ENCODE measurements around the gene SHD.
A peak's percentile ranks its signal among the peaks of the same experiment; 100 is the strongest.
"Not testable (repeated sequence)": the region's sequence is repeated elsewhere in the genome, so short reads cannot be mapped to it uniquely, and the experiment has no call there.

Gene SHD

DNA sequence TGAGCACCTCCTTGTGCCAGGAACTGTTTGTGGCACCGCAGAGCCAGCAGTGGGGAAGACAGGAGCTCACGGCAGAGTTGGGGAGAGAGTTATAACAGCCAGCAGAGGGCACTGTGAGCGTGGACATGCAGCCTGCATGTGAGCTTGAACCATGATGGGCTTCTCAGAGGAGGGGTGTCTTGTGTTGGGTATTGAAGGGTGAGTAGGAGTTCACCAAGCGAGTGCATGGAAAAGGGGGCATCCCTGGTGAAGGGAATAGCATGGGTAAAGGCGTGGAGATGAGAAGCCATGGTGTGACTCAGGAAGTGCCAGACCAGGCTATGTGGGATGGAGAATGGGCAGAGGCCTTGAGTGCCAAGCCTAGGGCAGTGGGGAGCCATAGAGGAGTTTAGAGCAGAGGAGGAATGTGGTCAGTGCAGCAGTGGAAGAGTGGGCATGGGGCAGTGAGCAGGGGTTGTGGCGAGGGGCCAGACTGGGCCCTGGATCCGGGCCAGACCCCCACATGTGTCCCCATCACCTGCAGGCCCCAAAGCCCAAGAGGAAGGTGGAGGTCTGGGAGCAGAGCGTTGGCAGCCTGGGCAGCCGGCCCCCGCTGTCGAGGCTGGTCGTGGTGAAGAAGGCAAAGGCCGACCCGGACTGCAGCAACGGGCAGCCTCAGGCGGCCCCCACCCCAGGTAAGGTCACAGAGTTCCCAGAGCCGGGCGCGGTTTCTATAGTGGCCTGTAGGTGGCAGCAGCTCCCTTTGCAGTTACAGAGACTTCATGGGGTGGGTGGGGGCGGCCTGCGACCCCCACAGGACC is 11.8 kb upstream of the SHD start:
- peak; percentile 22 to 61 for DNase-seq (ENCODE audit: low read depth in 2 of 2)

DNA sequence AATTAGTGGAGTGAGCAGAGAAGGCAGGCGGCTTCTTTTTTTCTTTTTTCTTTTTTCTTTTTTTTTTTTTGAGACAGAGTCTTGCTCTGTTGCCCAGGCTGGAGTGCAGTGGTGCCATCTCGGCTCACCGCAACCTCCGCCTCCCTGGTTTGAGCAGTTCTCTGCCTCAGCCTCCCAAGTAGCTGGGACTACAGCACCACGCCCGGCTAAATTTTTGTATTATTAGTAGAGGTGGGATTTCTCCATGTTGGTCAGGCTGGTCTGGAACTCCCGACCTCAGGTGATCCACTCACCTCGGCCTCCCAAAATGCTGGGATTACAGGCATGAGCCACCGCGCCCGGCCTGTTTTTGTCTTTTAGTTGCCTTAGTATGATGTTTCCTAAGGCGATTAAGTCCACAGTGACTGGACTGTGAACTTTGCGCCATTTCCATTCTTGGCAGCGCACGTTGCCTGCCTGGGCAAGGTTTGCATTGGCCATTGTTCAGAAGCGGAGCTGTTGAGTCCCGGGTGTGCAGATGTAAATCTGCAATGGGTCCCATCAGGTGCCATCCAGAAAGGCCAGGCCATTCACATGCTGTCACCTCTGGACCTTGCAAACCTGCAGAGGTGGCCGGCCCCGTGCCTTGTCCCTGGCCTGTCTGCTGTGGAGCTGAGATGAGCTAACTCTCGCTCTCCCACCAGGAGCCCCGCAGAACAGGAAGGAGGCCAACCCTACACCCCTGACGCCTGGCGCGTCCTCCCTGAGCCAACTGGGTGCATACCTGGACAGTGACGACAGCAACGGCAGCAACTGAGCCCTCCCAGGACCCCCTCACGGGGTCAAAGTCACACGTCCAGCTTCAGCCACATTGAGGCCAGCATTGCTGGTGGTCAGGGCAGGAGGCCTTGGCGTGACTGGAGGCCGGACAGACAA is 10.9 kb upstream of the SHD start:
- DNase-seq (ENCODE audit: low read depth in 2 of 2) = no peak

DNA sequence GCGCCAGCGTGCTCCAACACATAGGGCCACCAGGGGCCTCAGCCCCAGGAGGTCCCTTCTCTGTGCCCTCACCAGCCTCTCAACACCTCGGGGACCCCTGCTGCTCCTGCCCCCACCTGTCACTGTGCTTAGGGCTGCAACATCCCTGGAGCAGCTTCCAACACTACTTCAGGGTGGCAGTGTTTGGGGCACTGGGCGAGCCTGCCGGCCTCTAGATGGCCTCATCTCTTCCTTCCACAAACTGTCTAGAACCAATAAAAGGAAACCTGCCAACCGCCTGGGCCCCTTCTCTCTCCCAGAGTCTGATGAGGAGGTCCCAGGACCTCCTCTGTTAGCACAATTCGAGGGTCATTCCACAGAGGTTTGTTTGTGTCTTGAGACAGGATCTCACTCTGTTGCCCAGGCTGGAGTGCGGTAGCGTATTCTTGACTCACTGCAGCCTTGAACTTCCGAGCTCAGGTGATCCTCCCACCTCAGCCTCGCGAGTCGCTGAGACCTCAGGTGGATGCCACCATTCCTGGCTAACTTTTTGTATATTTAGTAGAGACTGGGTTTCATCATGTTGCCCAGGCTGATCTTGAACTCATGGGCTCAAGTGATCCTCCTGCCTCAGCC is 10.1 kb upstream of the SHD start:
- no peak for DNase-seq (ENCODE audit: low read depth in 2 of 2)

DNA sequence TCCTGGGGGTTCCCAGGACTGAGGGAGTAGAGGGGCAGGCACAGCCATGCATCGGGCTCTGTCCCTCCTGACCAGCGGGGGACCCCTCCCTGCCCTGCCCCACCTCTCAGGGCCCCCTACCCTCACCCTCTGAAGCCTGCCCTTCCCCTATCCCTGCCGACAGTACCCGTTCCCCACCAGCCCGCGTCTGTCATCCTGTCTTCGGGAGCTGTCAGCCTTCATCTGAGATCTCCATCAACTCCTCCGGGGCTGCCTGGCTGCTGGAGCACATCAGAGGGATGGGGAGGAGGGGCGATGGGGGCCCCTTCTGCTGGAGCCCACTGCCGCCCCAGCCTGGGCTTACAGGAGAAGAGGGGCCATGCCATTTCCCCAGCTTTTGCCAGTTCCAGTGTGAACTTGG is 6.2 kb upstream of the SHD start:
- DNase-seq (ENCODE audit: low read depth in 2 of 2) = no peak

DNA sequence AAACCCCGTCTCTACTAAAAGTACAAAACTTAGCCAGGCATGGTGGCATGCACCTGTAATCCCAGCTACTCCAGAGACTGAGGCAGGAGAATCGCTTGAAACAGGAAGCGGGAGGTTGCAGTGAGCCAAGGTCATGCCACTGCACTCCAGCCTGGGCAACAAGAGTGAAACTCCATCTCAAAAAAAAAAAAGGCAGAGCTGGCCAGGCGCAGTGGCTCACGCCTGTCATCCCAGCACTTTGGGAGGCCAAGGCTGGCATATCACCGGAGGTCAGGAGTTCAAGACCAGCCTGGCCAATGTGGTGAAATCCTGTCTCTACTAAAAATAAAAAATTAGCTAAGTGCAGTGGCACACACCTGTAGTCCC is 4.8 kb upstream of the SHD start:
- not testable (repeated sequence) for DNase-seq (ENCODE audit: low read depth in 2 of 2)

DNA sequence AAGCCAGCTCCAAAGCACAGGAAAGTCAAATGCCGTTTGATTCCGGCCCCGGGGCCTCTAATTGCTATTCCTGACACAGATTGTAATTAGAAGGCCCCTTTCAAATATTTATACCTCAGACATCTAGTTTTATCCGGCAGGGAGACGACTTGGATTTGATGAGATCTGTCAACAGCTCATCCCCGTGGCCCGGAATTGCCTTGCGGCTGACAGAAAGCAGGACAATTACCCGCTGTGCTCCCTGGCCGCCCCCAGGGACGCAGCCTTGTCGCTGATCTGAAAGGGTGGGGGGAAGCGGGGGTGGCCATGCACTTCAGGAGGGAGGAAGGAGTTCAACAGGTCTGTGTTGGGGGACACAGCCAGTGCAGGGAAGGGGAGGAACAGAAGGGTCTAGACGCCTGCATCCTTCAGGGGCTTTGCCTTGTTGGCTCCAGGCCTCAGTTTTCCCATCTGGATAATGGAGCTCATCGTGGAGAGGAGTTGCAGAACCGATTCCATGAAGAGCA is 1.8 kb upstream of the SHD start:
- no peak for DNase-seq (ENCODE audit: low read depth in 2 of 2)

DNA sequence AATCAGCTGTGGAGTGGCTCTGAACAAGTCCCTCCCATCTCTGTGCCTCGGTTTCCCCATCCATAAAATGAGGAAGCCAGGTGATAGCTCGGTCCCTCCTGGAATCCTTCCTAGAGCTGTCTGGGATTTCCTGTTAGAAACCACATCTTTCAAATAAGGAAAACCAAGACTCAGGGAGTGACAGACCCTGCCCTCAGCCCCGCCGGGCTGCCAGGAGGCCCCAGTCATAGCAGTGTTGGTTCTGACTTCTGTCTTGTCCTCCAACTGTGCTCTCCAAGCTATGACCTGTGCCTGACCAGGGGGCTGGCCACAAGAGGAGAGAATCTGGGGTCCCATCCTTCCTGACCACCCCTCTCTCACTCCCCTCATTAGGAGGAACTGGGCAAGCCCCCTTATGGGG is 1.1 kb upstream of the SHD start:
- no peak for DNase-seq (ENCODE audit: low read depth in 2 of 2)

DNA sequence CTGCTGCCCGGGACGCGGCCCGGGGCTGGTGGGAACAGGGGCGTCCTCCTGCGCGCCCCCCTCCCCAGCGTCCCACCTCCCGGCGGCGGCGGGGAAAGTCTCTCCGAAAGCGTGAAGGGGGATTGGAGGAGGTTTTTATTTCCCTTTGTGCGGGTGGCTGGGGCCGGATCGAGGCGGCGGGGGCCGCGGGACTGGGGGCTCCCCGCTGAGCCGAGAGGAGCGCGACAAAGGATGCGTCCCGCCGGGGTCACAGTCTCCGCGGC is 132 bp downstream of the SHD start:
- no peak for DNase-seq (ENCODE audit: low read depth in 2 of 2)

DNA sequence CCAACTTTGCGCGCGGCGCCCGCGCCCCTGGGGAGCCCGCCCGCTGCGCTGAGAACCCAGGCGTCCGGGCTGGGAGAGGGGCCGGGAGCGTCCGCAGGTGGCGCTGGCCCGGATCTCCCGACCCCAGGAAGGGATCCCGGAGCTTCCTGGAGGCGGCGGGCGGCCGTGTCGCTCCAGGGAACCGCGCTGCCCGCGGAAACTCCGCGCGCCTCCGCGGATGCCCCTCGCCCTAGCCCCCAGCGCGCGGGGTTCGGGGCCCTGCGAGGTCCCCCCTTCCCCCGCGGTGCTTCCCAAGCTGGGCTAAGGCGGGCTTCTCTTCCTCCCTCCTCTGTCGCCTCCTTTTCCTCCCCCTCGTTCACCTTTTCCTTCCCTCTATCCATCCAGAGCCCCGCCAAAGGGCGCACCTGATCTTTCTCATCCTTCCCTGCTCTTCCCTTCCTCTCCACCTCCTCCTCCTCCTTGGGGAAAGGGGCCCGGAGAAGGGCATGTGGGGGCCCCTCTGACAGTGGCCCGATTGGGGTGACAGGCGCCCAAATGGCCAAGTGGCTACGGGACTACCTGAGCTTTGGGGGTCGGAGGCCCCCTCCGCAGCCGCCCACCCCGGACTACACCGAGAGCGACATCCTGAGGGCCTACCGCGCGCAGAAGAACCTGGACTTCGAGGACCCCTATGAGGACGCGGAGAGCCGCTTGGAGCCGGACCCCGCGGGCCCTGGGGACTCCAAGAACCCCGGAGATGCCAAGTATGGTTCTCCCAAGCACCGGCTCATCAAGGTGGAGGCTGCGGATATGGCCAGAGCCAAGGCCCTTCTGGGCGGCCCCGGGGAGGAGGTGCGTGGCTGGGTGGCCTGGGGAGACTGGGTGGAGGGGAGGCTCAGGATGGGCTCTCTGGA is 710 bp downstream of the SHD start:
- no peak for DNase-seq (ENCODE audit: low read depth in 2 of 2)

DNA sequence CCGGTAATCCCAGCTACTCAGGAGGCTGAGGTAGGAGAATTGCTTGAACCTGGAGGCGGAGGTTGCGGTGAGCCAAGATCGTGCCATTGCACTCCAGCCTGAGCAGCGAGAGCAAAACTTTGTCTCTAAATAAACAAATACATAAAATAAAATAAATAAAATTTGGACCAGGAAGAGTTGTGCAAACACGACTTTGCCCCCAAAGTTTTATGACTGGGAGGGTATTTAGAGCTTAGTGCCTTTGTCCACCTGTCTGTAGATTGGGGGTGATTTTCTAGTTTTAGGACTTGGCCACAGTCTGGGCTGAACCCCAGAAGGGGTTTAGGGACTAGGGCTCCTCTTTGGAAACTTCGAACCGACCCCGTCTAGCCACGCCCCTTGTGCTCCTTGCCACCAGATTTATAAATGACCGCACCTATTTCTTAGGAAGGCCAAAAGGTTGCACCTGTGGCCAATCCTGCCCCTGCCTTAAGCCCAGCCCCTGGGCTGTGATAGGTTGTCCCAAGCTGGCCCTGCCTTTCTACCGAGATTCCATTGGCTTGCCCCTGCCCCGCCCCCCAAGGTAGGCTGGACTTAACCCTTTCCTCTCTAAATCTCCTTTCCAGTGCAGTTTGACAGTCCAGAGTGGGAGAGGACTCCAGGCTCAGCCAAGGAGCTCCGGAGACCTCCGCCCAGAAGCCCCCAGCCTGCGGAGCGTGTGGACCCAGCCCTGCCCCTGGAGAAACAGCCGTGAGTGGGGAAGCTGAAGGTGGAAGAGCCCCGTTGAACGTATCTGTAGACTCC is 5.3 kb downstream of the SHD start:
- DNase-seq (ENCODE audit: low read depth in 2 of 2) = no peak

DNA sequence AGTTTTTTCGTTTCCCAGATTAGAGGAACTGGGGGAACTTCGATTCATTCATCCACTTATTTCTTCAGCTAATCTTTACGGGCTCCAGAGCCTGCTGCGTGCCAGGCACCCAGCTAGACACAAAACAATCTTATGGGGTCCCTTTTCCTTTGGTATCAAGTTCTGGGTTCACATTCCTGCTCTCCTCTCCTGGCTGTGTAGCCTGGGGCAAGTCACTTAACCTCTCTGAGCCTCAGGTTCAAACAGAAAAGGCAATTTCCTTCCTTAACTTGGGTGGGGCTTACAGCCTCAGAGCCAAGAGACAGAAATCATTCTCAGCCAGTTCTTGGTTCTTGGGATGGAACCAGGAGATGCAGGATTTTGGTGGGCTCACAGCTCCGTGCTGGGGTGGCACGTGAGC is 5.9 kb downstream of the SHD start:
- no peak for DNase-seq (ENCODE audit: low read depth in 2 of 2)

DNA sequence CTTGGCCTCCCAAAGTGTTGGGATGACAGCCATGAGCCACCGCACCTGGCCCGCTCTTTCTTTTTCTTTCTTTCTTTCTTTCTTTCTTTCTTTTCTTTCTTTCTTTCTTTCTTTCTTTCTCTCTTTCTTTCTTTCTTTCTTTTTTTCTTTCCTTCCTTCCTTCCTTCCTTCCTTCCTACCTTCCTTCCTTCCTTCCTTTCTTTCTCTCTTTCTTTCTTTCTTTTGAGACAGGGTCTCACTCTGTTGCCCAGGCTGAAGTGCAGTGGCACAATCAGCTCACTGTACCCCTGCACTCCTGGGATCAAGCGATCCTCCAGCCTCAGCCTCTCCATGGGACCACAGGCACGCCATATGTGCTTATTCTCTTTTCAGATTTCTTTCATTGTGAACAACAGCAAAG is 7.1 kb downstream of the SHD start:
- DNase-seq (ENCODE audit: low read depth in 2 of 2) = not testable (repeated sequence)

DNA sequence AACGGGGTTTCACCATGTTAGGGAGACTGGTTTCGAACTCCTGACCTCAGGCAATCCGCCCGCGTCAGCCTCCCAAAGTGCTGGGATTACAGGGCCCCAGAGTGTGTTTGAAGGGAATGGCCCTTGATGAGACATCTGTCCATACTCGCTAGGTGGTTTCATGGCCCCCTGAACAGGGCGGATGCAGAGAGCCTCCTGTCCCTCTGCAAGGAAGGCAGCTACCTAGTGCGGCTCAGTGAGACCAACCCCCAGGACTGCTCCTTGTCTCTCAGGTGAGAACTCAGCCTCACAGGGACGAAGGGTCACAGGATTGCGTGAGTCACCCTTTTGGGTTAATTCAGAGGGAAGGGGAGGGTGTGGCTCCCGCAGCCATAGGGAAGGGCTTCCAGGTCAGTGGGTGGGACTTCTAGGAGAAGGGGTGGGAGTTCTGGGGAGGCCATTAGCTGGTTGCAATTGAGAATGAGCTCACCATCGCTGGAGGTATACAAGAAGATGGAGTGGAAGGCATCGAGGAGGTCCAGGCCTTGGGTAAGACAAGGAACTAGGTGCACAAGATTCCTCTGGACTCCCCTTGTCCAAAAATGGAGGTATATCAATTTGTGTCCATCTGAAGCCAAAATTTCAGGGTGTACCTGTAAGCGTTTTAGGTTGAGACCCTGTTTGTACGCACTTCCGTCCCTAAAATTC is 9.2 kb downstream of the SHD start:
- no peak for DNase-seq (ENCODE audit: low read depth in 2 of 2)

DNA sequence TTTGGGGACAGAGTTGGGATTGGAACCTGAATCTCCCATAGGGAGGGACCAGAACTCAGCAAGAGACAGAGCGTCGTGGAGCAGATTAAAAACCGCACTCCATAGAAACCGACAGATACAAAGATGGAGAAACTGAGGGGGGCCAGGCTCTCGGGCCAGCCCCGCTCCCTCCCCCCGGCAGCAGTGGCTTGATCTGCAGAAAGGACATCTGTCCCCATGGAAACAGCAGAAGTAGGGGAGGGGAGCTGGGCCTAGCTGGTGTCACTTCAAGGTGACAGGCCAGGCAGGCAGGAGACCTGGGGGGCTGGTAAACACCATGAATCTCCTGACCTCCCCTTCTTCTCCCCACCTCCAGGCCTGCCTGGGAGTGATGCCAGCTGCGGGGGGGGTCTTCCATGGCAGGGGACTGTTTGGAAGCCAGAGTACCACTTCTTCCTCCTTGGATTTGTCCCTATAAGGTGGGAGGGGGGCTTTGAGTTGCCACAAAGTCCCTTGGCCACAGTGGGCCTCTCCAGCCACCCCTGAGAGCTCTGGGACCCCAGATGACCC is 12.2 kb downstream of the SHD start:
- no peak for DNase-seq (ENCODE audit: low read depth in 2 of 2)

DNA sequence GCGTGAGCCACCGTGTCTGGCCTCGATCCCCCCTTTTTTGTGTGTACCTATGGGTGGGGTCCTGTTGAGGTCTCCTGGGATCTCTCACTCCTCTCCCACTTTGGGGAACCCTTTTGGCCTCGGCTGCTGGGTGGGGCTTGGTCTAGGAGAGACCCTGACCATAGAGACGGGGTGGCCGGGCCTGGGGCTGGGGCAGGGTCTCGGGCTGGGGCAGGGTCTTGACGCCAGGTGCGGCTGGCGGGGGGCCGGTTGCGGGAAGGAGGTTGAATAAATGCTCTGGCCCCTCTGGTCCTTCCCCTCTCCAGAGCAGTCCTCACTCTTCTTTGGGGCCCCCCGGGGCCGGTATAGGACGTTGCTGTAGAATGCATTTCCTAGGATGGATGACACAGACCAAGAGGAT is 13.4 kb downstream of the SHD start:
- DNase-seq (ENCODE audit: low read depth in 2 of 2) = no peak

DNA sequence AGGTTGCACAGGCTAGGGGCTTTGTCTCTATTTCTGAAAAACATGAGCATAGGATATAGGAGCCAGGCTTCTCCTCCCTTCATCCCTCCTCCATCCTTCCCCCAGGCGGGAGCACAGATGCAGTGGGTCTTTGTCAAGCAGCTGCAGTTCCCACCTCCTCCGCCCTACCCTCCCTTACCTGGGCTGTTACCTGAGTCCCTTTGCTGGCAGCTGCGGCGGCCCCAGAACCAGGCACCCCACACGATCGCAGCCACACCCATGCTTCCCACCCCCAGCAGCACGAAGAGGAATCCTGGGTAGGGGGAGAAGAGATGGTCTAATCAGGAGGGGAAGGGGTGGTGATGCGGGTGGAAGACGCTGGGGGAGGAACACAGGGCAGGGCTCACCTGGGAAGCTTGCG is 15.3 kb downstream of the SHD start:
- no peak for DNase-seq (ENCODE audit: low read depth in 2 of 2)

DNA sequence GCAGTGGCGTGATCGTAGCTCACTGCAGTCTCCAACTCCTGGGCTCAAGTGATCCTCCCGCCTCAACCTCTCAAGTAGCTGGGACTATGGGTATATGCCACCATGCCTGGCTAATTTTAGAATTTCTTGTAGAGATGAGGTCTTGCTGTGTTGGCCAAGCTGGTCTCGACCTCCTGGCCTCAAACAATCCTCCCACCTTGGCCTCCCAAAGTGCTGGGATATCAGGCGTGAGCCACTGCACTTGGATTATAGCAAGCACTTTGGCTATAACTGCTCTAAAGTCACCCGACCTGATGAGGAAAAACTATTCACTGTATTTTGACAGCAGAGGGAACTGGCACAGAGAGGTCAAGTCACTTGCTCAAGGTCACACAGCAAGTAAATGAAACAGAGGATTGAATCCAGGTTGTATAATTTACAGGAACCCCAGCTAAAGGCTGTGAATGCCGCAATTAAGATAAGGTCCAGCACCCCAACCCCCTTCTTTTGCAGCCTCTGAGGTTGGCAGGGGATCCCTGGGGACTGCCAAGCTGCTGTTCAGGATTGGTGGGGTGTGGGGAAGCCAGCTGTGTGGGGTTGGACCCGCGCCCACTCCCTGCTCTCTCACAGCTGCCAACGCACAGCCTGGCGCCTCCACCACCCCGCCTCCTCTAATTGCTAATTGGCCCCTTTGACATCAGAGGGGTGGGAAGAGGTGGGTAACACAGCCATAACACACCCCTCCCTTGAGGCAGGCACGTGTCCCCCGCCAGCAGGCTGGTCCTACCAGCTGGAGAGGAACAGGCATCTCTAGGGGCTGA is 17.1 kb downstream of the SHD start:
- no peak for DNase-seq (ENCODE audit: low read depth in 2 of 2)

DNA sequence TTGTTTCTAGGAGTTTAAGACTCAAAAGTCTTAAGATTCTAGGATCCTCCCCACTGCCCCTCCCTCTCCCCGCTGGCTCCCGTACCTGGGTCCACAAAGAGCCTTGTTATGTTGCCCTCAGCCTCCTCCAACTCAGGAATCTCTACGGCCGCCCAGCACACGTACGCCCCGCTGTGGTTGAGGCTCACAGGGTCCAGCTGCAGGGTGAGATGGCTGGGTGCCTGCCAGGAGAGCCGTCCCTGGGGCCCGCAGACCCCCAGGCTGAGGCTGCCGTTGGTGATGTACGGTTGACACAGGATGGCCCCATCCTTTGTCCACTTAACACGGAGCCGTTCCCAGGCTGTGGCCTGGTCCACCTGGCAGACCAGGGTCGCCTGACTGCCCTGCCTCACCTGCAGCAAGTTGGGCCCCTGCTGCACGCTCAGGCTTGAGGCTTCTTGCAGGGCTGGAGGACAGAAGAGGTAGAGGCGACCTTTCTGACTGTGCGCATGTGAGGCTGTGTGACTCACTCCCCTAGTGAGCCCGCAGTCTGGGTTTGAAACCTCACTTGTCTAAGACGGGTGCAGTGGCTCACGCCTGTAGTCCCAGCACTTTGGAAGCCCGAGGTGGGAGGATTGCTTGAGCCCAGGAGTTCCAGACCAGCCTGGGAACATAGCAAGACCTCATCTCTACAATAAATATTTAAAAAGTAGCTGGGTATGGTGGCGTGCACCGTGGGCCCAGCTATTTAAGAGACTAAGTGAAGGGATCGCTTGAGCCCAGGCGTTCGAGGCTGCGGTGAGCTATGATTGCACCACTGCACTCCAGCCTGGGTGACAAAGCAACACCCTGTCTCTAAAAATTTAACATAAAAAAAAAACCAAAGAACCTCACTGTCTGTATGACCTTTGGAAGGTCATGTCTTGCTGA is 19.1 kb downstream of the SHD start:
- DNase-seq (ENCODE audit: low read depth in 2 of 2) = peak in 1 of 2 experiments; percentile 20

Data from stimulated activated CD4-positive, alpha-beta T cell treated with anti-CD3 and anti-CD28 coated beads, Interleukin-12 subunit alpha, Interleukin-12 subunit beta, amount 100 ng/mL, for 24 hours (primary cell).